RCC 7860 (cell line): Measurements from ENCODE around the gene MTRF1L.
"Not testable (repeated sequence)": the region's sequence is repeated elsewhere in the genome, so short reads cannot be mapped to it uniquely, and the experiment has no call there.

Experiments
- DNase-seq: peaks from one replicate; pipeline ENCODE4 v3.0.0-alpha.2; 2015; ENCODE audit warnings: low spot score
- FAIRE-seq: peaks from 2 replicates; lab custom pipeline; 2012; peaks lifted over from hg19 to GRCh38; lab: Jason Lieb, UNC

MTRF1L gene

DNA sequence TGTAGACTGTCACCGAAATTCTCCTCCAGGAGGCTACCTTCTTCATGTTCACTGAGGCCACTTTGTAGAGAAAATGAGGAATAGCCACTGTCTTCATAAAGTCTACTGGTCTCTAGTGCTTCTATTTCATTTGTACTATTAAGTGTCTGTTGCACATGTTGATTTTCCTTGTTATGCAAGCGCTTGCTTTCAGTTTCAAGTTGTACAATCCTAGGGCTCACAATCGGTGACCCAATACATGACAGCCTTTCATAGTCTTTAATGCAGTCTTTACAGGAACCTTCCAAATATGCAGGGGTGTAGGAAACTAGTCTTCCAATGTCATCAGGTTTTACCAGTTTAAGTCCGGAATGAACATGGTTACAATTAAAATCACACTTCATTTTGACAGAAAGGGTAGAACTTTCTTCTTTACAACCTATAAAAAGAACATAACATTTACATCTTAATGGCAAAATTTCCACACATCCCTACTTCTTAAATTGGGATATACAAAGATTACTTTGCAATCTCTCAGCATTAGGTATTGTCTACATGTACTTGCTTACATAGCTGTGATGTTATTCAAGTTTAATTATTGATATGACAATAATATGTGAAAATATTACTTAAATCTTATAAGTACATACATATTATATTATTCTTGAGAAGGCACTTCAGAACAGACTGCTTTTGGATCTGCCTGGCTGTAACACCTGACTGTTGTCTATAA is 27.1 kb downstream of the MTRF1L start:
- FAIRE-seq, result no peak
- no peak for DNase-seq

- no peak for DNase-seq
- FAIRE-seq, result no peak
These were observed 28.6 kb downstream of the MTRF1L start for GRCh38 chr6:152973916-152974315.

DNA sequence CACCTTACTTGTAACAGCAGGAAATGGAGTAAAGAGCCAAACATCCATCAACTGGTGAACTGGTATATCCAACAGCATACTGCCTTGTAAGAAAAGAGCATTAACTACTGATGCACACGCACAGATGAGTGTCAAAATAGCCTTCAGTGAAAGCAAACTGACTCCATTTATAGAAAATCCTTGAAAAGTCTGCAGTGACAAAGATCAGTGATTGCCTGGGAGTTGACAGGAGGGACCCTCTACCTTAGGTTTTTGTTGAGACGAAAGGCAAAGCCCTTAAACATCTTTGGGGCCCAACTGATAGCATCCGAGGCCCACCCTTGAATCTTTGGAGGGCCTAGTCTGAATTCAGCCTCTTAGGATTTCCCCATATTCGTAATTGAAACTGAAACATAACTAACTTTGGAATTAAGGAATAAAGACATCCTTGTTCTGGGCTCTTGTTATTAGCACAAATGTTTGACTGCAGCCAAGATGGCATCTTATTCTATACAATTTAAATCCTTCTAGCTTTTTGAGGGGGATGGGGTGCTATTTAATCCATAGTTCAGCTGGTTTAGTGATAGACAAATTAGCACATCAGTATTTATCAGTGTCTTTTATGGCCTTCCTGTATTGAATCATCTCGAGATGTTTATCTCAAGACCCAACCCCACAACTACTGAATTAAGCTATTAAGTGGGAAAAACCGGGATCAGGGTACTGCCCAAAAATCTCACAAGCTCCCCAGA is 32.7 kb downstream of the MTRF1L start:
- DNase-seq, result no peak
- FAIRE-seq, result no peak

GRCh38 chr6:152966168-152966894 is 36.2 kb downstream of the MTRF1L start:
- not testable (repeated sequence) for DNase-seq, FAIRE-seq

DNA sequence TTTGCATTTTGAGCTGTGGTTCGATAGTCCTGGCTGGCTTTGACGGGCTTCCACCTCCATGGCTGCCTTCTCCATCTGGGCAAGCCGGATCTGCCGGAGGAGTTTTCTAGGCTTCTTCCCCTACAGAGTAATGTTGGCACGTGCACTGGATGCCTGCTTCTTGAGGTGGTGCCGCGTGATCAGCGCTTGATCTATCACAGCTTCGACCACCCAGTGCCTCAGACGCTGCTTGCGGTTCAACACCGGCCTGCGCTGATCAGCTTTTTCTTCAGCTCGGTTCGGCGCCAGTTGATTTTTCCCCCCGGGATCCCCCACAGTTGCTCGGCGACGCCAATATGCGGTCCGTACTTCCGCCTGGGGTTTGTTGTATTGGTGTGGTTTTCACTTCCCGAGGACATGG is 43.2 kb downstream of the MTRF1L start:
- DNase-seq (no peak), FAIRE-seq (no peak)

DNA sequence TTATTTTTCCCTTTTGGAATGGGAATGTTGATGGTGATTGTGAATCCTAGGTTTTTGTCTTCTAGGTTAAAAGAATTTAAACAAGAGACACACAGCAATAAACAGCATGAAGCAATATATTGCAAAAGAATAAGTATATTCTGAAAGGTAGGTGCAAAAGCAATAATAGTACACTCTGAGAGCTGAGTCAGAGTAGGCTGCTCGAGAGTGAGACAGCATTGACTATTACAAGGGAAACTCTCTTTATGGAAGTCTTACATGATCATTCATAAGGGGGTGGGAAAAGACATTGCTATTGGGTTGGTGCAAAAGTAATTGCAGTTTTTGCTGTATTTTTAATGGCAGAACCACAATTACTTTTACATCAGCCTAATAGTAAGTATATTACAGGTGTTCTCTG is 44.7 kb downstream of the MTRF1L start:
- DNase-seq (no peak), FAIRE-seq (no peak)

DNA sequence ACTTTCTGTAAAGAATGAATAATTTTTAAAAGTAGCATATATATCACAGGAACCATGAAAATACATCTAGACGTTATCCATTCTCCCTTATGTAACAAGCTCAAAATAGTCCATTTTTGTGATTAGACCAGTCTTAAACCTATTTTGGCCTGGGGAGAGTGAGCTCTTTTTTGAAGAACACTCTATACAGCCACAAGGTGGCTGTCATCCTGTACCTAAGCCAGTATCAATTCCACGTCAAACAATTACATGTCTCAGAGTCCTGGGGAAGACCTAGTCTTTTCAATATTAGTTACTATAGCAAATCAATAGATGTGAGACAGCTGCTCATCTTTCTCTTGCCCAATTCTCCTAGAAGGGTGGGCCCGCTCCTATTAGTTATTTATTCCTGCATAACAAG is 48.1 kb downstream of the MTRF1L start:
- no peak for FAIRE-seq
- DNase-seq, result no peak

DNA sequence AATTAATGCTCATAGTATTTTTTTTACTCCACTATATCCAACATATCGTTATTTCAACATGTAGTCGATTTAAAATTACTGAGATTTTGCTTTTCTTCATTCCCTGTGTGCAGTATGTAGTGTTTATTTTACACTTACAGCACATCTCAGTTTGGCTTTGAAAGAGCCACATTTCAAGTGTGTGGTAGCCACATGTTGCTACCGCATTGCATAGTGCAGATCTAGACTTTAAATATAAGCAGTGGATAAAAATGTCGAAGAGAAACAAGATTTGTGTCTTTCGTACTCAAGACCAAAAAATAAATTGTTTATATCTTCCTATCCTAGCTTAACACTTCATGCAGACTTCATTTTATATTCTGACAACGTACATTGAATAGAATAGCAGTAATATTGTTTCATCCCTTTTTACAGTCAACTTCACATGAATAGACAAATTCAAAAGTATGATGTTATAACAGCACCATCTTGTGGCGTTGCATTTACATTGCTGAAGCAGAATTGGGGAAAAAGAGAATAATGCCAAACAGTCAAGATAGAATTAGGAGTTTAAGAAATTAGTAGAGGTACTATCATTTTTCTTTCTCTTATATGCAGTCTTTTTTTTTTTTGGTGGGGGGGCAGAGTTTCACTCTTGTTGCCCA is 49.5 kb downstream of the MTRF1L start:
- DNase-seq, result peak; percentile 14
- peak; percentile 50 for FAIRE-seq

GRCh38 chr6:152952045-152952444 is 50.5 kb downstream of the MTRF1L start:
- FAIRE-seq, result peak; percentile 65
- DNase-seq, result peak; percentile 67

DNA sequence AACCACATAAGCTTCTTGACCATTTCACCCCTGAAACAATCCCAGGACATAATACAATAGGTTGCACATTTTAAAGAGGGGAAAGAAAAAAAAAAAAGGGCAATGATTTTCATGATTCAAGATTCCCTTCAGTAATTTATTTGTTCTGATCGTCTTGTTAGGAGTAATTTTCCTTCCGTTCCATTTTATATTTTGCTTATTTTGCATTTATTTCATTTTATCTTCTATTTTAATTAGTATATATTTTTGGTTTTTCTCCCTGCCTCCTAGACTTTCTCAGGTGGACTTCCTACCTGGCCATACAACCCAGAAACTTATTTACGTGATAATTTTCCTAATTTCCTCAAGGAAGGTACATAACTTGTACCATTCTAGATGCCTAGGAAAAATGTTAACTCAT is 52.3 kb downstream of the MTRF1L start:
- FAIRE-seq, result no peak
- DNase-seq, result no peak

- DNase-seq (peak; percentile 35), FAIRE-seq (peak; percentile 41)
These were observed 54.2 kb downstream of the MTRF1L start for GRCh38 chr6:152948150-152948768.

DNA sequence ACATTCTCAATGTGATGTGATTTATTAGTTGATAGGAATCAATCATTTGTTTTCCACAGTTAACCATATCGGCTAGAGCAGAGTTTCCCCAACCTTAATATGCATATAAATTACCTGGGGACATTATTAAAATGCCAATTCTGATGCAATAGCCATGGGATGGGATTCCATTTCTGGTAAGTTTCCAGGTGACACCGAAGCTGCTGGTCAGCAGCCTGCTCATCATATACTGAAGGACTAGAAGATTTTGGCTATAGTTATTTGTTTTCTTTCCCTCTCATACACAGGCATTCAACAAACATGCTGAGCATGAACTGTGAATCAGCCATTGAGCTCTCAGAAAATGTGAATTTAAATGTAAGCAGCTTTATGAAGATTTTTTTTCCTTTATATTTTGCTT is 55.5 kb downstream of the MTRF1L start:
- DNase-seq (no peak), FAIRE-seq (no peak)

DNA sequence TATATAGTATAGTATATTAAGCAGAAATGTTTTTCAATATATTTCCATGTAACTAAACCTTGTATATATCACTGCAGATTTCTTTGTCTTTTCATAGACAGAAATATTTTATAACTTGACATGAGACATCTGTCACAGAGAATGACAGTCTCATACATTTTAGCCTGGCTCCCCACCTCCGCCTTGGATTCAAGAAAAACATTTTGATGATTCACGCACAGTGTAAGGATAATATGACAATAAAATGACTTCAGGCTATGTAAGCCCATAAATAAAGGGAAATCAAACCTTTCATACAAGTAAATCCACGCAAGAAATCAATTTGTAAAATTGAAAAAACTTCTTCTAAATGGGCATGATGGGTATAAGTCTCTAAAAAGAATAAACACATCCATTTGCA is 56.0 kb downstream of the MTRF1L start:
- DNase-seq (no peak), FAIRE-seq (no peak)

- DNase-seq, result no peak
- FAIRE-seq, result no peak
These were observed 59.1 kb downstream of the MTRF1L start for GRCh38 chr6:152943260-152943897.

DNA sequence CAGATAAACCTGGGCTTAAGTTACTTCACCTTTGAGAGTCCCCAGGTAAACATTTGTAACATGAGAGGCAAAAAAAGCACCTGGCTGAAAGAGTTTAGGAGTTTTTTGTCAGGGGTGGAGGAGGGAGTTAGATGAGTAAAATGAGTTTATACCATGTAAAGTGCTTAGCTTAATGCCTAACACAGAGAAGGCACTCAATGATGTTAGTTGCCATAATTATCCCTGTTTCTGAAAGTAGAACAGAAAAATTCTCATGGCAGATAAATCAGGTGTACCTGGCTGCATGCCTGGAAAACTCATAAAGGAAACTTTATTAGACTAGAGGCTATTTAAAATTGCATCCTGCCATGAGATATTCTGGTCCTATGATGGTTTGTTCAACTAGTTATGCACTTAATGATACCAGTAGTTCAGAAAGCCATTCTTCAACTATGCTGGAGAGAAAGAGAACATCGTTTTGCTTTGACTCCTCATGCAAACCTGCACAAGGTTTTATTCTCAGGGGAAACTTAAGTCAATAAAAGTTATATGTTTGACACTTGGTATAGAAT is 60.1 kb downstream of the MTRF1L start:
- FAIRE-seq (no peak), DNase-seq (no peak)

GRCh38 chr6:152941746-152942145 is 60.8 kb downstream of the MTRF1L start:
- DNase-seq, result no peak
- no peak for FAIRE-seq
